HG03521 (cell line): ENCODE results near the gene JMJD7.

Experiments
- ATAC-seq: cut with Tn5 transposase; IDR thresholded peaks from one replicate; pipeline ENCODE4 v1.9.1; 2021; ENCODE audit warnings: mild to moderate bottlenecking, moderate library complexity; ENCODE audit not compliant: unreplicated experiment

The JMJD7 gene

GRCh38 chr15:41799488-41799805, 28.4 kb upstream of the JMJD7 start:
- ATAC-seq = no peak

DNA sequence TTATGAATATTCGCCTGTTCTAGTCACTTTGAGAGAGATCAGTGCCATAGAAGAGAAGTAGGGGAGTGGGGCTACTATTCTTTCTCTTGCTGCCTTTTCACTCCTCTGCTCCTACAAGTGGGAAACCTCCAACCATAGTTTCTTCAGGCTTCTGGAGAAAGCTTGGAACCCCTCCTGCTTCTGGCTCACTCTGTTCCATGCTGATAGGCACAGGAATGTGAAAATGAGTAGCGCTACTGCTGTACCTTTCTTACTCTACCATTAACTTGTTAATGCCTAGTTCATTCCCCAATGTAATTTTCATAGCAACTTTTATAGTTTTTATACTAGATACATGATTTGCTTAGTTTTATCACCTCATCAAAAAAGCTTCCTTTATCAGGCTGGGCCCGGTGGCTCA, 26.7 kb upstream of the JMJD7 start:
- no peak for ATAC-seq

DNA sequence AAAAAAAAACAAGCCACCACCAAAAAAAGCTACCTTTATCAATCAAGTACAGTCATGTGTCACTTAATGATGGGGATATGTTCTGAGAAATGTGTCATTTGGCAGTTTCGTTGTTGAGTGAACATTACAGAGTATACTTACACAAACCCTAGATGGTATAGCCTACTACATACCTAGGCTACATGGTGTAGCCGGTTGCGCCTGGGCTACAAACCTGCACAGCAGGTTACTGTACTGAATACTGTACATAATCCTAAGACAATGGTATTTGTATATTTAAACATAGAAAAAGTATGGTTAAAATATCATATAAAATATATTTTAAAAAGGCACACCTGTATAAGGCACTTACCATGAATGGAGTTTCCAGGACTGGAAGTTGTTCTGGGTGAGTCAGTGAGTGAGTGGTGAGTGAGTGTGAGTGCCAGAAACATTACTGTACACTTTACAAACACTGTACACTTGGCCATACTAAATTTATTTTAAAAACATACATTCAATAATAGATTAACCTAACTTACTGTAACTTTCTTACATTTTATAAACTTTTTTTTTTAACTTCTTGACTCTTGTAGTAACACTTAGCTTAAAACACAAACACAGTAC, 25.9 kb upstream of the JMJD7 start:
- no peak for ATAC-seq

DNA sequence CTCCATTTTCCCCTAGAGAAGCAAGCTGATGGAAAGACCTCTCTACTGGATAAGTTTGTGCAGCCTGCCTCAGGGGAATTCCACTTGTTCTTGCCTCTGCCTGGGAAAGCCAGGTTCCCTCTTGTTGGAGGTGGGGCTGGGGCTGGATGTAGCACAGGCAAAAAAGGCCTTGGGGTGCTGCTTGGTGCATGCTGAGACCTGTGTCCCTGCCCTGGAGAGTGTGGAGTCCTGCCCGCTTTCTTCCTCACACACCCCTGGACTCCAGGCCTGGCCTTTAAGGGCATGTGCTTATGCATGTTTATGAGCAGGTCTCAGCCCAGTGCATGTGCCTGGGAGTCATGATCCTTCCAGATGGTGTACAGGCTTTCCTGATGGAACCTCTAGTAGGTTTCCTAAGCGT, 23.5 kb upstream of the JMJD7 start:
- ATAC-seq = no peak

DNA sequence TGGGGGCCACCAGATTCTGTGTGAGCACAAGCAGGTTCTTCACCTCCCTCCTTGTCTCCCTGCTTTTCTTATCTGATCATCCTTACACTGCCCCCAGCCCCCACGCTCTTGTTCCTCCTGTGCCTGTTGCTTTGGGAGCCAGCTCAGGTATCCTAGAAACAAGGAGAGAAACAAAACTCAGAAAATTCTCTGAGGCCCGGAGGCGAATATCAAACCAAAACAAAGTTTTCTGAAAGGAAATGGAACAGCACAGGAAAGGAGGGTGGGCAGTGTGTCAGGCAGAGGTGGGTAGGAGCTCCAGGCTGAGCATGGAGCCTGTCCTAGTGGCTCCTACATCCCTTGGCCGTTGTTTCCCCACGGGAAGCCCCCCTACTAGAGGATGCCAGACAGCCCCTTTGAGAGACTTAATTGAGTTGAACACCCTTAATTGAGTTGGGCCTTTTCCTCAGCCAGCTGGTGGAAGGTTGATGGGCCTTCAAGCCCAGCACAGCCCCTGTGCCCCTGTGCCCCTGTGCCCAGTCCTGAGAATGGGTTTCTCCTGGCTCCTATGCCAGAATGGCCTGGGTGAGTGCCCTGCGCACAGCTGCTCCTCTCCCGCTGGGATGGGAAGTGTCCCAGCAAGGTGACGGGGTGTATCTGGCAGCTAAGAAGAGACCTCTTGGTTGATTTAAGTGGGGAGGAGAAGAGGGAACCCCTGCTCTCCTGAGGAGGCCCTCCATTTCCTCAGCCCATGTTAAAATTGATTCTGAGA, 22.8 kb upstream of the JMJD7 start:
- no peak for ATAC-seq

DNA sequence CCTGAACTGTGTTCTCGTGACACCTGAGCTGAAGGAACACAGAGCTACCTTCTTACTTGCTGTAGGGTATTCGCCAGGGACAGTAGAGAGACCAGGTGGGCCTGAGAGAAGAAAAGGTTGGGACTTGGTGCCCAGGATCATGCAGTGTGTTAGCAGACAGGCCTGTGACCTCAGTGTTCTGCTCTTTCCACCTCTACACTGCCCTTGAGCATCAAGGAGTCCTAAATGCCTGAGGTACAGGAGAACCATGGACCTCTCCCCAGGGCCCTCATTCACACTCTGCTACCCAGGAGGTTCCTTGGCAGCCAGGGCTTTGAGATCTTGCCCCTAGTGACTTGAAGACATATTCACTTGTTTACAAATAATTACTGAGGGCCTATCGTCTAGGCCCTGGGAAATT, 22.2 kb upstream of the JMJD7 start:
- no peak for ATAC-seq

GRCh38 chr15:41806291-41807181, 21.4 kb upstream of the JMJD7 start:
- ATAC-seq = no peak

- ATAC-seq = no peak
Measured at GRCh38 chr15:41809121-41809520, 18.8 kb upstream of the JMJD7 start.

GRCh38 chr15:41809526-41810220, 18.2 kb upstream of the JMJD7 start:
- ATAC-seq = no peak

- ATAC-seq = no peak
Measured at GRCh38 chr15:41810651-41811431, 17.1 kb upstream of the JMJD7 start.

GRCh38 chr15:41811432-41812195, 16.3 kb upstream of the JMJD7 start:
- ATAC-seq = no peak

DNA sequence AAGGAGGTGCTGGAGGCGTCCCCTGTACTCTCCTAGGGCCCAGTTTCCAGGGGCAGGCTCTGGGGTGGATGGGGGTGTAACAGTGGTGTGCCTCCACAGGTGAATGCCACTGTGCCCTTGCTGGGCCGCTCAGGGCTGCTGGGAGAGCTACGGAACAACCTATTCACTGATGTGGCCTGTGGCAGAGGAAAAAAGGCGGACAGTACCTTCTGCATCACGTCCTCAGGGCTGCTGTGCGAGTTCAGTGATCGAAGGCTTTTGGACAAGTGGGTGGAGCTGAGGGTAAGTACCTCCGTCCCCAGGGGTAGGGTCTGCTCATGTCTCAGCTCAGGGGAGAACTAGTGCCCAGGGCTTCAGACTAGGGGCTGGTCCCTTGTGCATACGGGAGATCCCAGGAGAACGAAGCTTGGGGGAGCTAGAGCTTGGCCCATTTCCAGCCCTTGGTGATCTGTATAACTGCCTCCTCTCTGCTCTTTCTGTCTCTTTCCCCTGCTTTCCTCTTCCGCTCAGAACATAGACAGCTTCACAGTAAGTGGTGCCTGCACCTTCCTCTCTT, 15.0 kb upstream of the JMJD7 start:
- ATAC-seq = no peak

- no peak for ATAC-seq
Measured at GRCh38 chr15:41813426-41813825, 14.5 kb upstream of the JMJD7 start.

- ATAC-seq = no peak
Measured at GRCh38 chr15:41814534-41814933, 13.4 kb upstream of the JMJD7 start.

- ATAC-seq = no peak
Measured at GRCh38 chr15:41816788-41817187, 11.1 kb upstream of the JMJD7 start.

- ATAC-seq = no peak
Measured at GRCh38 chr15:41817327-41817726, 10.6 kb upstream of the JMJD7 start.

DNA sequence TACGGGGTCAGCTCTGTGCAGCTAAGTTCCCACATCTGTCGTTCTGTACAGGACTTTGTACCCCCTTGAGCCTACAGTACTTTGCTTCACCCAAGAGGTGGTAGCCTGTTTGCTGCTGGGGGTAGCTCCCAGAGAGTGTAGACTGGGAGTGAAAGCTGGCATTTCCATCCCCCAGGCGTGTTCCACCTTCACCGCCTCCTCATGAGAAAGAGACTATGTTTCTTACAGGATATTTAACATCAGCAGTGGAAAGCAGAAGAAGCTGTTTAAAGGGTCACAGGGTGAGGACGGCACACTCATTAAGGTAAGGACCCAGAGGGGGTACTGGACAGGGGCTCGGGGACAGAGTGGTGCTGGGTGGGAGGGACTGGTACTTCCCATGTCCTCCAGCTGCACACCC, 10.1 kb upstream of the JMJD7 start:
- no peak for ATAC-seq

DNA sequence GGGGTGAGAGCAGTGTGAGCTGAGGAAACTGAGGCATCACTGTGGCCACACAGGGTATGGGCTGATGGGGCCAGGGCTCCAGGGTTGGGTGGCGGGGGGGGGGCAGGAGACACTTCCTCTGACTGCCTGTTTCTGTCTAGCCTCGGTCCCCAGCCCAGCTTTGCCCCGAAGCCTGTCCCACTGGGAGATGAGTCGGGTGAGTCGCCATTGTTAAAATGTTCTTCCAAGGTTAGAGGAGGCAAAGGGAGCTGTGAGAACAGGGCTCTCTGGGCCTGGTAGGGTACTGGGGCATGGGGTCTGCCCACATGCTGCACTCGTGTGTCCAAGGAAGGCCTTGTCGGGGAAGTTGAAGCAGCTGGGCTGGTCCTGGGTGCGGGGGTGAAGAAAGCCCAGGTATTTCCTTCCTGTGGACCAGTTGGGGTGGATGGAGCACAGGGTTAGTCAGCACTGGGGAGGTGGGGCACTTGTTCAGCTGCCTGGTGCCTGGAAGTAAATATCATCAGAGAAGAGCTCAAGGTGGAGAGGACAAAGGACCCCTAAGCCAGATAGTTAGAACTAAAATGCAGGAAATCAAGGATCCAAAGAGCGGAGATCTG, 8.3 kb upstream of the JMJD7 start:
- ATAC-seq = no peak

DNA sequence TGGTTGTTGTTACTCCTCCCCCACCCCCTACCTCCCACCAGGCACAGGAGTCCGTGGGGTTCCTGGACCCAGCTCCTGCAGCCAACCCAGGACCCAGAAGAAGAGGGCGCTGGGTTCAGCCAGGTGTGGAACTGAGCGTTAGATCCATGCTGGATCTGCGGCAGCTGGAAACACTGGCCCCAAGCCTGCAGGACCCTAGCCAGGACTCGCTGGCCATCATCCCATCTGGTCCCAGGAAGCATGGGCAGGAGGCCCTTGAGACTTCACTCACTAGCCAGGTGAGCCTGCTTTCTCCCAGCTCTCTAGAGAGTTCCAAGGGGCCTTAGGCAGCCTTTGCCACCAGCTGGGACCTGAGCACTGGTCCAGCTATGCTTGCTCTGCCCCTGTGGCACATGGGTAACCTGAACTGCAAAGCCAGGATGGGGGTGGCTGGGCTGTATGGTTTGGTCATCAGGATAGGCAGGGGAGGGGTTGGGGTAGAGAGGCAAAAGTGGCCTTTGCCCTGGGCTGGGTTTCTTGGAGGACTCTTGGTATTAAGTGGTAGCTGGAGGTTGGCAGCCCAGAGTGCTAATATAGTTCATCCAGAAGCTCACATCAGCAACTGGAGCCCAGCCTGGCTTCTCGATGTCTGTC, 7.0 kb upstream of the JMJD7 start:
- no peak for ATAC-seq
